Iris pigment epithelial cell (primary cell): ENCODE data around the gene DNAJB5.

ENCODE experiments used
- DNase-seq: peaks from one replicate; pipeline ENCODE4 v3.0.0-alpha.2; 2011; ENCODE audit warnings: low read depth

DNAJB5 gene

GRCh38 chr9:34984049-34984448 is 5.5 kb upstream of the DNAJB5 start:
- DNase-seq: peak; percentile 24

- DNase-seq: peak; percentile 60
These were observed 4.1 kb upstream of the DNAJB5 start for GRCh38 chr9:34985311-34985899.

DNA sequence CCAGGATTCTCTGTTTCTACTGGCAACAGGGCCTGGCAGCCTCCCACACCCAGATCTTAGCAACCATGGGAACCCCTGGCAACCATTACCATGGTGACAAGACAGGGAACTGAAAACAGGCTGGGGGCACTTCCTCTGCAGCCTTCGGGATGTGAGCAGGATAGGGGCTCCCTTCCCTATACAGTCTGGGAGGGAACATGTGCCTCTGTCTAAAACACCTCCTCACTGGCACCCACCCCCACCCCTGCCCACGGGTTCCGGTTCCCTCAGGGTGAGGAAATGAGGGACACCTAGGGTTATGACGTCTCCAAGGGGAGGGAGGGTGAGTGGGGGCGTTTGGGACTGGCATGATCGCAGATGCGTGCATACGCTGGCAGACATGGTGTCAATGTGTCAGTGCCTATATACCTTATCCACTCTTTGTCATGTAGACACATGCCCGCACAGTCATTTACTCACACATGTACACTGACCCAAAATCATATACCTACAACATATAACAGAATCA is 3.0 kb upstream of the DNAJB5 start:
- no peak for DNase-seq

GRCh38 chr9:34987160-34987901 is 2.2 kb upstream of the DNAJB5 start:
- DNase-seq: no peak

- peak; percentile 22 for DNase-seq
These were observed 1.1 kb upstream of the DNAJB5 start for GRCh38 chr9:34988218-34989002.

DNA sequence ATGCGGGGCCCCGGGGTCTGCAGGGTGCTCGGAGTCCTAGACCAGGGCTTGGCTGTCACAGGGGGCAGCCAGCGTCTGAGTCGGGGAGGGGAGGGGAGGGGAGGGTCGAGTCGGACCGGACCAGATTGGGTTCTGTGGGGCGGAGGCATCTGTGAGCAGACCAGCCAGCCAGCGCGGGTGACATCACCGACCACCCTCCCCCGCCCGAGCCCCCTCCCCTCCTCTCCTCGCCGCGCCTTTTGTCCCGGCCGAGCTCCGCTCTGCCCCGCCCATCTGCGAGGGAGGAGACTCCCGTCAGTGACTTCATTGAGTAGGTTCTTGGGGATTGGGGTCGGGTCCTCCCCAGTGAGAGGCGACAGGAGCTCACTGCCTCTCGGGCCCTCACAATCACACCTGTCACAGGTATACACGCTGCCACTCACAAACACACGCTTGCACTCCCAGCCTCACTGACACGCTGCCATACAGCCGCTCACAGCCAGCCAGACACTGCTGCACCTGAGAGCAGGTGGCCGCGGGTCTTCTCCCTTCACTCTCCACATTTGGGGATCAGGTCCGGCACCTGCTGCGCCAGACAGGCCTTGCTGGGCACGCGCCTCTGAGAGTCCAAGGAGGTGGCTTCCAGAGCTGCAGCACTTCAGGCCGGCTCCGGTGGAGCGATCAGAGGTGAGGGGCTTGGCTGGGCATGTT is 546 bp downstream of the DNAJB5 start:
- DNase-seq: peak; percentile 42

DNA sequence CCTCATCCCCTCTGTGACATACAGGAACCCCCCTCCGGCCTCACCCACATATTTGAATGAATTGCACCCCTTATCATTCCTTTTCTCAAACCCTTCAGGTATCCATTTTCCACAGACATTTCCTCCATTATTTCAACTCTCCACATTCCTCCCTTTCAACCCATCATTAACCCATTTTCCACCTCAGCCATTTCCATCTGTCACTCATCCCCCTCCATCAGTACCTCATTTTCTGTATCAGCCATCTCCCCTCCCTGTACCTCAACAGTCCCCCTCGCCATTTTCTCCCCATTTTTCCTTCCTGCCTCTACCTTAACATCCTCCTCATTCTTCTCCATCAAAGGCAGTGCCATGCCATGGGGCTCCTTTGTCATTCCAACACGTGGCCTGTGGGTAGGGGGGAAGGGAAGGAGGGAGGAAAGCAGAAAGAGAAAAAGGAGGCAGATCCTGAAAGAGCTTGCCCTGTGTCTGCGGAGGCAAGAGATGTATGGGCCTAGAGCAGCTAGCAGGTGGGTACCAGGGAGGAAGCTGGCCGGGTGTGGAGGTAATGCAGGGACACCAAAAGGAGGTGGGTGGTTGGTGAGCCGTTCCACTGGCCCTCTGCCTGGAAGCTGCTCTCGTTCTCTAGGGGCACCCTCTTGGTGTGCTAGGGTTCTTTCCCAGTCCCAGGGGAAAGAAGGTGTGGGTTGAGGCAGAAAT is 1.5 kb downstream of the DNAJB5 start:
- no peak for DNase-seq

DNA sequence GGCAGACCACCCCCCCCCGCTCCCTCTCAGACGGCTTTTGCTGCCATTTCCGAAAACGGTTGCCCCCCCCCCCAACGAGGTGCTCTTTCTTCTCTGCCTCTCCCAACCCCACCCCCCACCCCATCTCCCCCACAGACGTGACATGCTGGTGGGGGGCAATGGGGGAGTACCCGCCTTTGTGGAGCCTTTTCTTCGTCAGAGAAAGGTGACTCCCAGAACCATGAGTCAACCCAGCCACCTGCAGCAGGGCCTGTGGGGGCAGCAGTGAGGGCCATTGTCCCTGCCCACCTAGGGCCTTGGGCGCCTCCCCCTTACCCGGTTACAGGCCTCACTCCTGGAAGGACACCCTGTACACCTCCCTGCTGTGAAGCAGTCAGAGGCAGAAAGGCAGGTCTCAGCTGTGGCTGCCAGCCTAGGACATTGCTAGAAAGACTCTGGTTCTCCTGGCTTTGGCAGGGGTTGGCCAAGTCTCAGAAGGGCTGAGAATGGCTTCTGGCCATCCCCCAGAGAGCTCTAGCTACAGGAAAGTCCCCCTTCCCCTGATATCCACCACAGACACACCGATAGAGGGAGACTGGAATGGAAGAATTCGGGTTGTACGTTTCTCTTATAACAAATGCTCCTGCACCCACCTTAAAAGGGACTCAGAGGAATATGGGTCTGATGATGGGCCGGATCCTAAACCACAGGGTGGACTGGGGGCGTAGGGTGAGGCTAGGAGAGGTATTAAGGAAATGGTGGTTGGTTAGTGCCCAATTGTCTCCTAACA is 2.2 kb downstream of the DNAJB5 start:
- peak; percentile 15 for DNase-seq

DNA sequence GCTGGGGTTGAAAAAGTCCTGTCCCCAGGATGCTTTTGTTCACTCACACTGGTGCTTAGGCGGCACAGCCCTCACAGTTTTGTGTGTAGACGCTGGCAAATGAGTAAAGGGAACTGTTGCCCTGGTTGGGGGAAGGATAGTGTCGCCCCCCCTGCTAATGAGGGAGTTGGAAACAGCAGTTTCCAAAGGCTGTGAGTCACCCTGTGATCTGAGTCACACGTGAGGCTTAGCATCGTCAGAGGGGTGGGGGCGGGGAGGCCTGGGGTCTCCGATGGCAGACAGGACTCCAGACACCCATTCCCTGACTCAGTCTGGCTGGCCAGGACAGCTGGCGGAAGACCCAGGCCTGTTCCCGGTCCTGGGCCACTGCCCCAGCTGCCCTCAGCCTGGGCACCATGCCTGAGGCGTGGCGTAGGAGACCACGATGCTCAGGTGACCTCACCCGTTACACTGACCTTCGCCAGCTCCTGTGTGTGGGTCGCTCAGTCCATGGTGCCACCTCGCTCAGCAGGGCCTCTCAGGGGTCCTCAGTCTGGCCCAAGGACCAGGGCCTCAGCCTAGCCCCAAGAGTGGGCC is 2.9 kb downstream of the DNAJB5 start:
- peak; percentile 87 for DNase-seq

- DNase-seq: peak; percentile 78
These were observed 4.1 kb downstream of the DNAJB5 start for GRCh38 chr9:34993502-34994259.

- peak; percentile 48 for DNase-seq
These were observed 4.8 kb downstream of the DNAJB5 start for GRCh38 chr9:34994260-34994899.

DNA sequence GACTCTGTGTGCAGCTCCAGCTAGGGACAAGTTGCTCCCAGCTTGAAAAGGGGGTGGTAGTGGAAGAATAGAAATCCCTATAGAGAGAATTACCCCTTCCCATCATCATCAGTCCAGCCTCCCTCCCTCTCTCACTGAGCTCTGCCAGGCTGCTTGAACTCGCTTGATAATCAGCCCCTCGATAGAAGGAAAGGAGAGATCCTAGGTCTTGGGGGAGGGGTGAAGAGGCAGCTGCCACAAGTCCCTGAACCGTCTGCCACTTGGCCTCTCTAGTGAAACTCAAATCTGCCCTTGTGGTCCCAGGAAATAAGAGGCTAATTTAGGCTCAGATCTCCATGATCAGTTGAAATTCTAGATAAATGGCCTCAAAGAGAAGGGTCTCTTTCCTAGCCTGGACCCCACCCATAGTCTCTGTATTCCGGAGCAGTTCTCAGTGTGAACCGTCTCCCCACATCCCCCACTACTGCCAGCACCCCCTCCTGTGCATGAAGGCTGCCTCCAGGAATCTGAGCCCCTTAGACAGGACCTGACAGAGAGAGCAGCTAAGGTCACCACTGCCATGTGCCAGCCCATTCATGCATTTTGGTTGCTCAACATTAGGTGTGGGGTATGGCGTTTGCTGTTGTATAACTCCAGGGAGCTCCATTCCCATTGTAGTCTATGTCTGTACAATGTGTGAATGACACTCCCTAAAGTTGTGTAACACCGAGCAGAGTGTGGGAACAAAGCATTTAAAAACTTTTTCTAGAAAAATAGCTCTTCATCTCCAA is 5.5 kb downstream of the DNAJB5 start:
- DNase-seq: peak; percentile 79

DNA sequence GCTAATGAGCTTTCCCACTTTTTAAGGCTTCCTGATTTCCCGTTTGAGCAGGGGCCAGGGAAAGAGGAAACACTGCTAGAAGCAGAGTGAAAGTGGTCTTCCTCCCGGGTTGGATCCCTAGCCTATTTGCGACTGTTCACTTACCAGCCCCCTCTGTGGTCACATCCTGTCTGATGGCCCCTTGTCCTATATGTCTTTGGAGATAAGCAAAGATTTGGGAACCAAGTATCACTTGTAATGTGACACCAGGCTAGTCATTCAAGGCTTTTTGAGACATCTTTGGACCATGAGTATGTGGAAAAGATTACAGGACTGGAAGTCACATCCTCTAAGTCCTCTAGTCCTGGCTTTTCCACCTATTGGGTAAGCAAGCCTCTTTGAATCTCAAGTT is 6.1 kb downstream of the DNAJB5 start:
- peak; percentile 71 for DNase-seq

DNA sequence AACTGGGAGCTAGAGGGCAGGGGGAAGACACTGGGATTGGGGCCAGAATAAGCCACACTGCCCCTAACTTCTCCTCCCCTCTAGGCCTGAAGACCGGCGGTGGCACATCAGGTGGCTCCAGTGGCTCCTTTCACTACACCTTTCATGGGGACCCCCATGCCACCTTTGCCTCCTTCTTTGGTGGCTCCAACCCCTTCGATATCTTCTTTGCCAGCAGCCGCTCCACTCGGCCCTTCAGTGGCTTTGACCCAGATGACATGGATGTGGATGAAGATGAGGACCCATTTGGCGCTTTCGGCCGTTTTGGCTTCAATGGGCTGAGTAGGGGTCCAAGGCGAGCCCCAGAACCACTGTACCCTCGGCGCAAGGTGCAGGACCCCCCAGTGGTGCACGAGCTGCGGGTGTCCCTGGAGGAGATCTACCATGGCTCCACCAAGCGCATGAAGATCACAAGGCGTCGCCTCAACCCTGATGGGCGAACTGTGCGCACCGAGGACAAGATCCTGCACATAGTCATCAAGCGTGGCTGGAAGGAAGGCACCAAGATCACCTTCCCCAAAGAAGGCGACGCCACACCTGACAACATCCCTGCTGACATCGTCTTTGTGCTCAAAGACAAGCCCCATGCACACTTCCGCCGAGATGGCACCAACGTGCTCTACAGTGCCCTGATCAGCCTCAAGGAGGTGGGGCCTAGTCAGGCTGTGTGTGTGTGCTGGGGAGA is 6.8 kb downstream of the DNAJB5 start:
- DNase-seq: no peak

DNA sequence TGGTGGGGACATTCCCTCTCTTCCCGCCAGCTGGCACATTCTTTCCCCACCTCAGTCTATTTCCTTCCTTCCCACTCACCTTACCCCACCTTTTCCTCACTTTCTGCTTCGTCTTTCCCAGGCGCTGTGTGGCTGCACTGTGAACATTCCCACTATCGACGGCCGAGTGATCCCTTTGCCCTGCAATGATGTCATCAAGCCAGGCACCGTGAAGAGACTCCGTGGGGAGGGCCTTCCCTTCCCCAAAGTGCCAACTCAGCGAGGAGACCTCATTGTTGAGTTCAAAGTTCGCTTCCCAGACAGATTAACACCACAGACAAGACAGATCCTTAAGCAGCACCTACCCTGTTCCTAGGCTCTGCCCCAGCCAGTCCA is 7.3 kb downstream of the DNAJB5 start:
- DNase-seq: no peak

- DNase-seq: no peak
These were observed 7.8 kb downstream of the DNAJB5 start for GRCh38 chr9:34997379-34997781.

- DNase-seq: no peak
These were observed 8.7 kb downstream of the DNAJB5 start for GRCh38 chr9:34998266-34998665.

DNA sequence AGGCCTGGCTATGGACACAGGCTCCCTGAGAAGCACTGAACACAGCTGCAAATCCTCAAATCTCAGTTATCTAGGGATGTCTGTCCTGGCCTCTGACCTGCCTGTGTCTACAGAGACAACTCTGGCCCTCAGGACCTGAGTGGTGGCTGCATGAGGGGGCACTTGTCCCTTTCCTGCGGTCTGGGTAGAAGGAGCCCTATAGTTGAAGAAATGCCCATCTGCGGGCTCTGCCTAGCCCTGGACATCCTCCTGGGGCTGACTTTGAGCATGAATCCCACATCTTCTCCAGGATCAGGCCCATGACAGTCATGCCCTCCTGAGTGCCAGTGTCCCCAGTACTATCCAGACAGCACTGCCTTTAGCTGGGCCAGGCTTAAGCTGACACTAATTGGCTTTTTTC is 10.0 kb downstream of the DNAJB5 start:
- DNase-seq: no peak
